Skin of body (tissue), 3 donors: ENCODE data around the gene AREL1. TPM values are rescaled to one million over a fixed set of nuclear protein-coding genes. Genes with fewer than 3 reads are reported as not detected.

Experiments
- DNase-seq: peaks from one replicate; lab custom pipeline; 2025; lab: John Stamatoyannopoulos, UW
- small RNA-seq: library from RNA; depleted of rRNA; stranded (forward); fragments of <200 nt; gene quantifications from one replicate; pipeline ENCODE3, GENCODE V24; 2014; ENCODE audit warnings: low replicate concordance
- total RNA-seq: library from RNA; depleted of rRNA; stranded (reverse); fragments of >200 nt; gene quantifications from one replicate; pipeline ENCODE4 v1.2.3, GENCODE V29; 2014

The AREL1 gene
- total RNA-seq, 1 donor from 2014 or later: 15.0 TPM

GRCh38 chr14:74612350-74613021 is 100.4 kb downstream of the AREL1 start:
- DNase-seq: peak; percentile 42

GRCh38 chr14:74611650-74612349 is 101.1 kb downstream of the AREL1 start, which contains the start of gene LTBP2:
Gene LTBP2 (minus strand): TSS chr14:74612237. CDS start chr14:74611944, 293 bp downstream.
- no peak for DNase-seq

Small RNA genes within 50 kb of the gene (small RNA-seq; reads per million reads assigned to genes)
- gene RF00409: not detected

Other genes starting within 250 kb of the AREL1 start
- 97.0 TPM for gene NPC2, start 219.8 kb downstream of the AREL1 start, total RNA-seq
- 8.8 TPM for gene ISCA2, start 219.3 kb downstream of the AREL1 start, total RNA-seq
- gene LTBP2, start 100.8 kb downstream of the AREL1 start, total RNA-seq: 18.8 TPM
- gene FCF1, start 64 bp upstream of the AREL1 start, total RNA-seq: 19.1 TPM
- 61.7 TPM for gene YLPM1, start 50.2 kb upstream of the AREL1 start, total RNA-seq
- gene PROX2, start 163.1 kb upstream of the AREL1 start, total RNA-seq: not detected
- 68.8 TPM for gene DLST, start 168.8 kb upstream of the AREL1 start, total RNA-seq
- gene RPS6KL1, start 210.2 kb upstream of the AREL1 start, total RNA-seq: 0.99 TPM
- 6.3 TPM for gene PGF, start 242.5 kb upstream of the AREL1 start, total RNA-seq